ENCODE results near the gene TMEM196.

Gene TMEM196

GRCh38 chr7:19762631-19763030 lies 10.8 kb downstream of the TMEM196 start:
- H3K27ac ChIP-seq (ENCODE audit: low read length): no peak overlapping the region
- no CpG with 5 or more reads among the region's 3 CpGs for WGBS (ENCODE audit: insufficient coverage, insufficient read length)
- no peaks in the 10 kb centered on the region for H3K4me1 ChIP-seq (ENCODE audit: control insufficient read depth, insufficient read depth, low read length)
- H3K27me3 ChIP-seq (ENCODE audit: control insufficient read depth, insufficient read depth, low read length): no peaks in the 10 kb centered on the region
- no peaks in the 10 kb centered on the region for H3K36me3 ChIP-seq (ENCODE audit: control insufficient read depth, insufficient read depth, low read length)
- no peak for DNase-seq (ENCODE audit: low read depth, low spot score)
- H3K9me3 ChIP-seq (ENCODE audit: control insufficient read depth, insufficient read depth, low read length): no peaks in the 10 kb centered on the region
- no peak overlapping the region for H3K4me3 ChIP-seq (ENCODE audit: low read length)

DNA sequence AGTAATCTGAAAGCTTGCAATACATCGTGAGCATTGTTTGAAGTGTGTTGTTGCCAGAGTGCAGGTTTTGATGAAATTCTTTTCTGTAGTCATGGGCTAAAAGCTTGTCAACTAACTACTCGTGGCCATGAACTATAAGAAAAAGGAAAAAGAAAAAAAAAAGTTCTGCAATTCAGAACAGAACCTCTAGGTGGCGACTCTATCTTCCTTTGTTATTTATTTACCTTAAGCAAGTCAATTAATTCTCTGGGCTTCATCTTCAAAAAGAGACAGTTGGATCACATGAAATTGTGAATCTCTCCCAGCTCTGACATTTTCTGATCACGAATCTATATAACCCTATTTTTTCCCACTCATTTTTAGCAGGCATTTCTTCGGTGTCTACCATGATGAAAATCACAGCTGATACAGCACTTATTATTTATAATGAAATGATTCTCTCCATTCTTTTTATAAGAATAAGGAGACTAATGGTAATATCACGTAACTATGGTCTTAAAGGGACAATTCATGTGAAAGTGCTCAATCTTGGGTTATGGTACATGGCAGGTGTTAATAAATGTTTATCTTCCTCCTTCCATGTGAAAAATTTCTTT lies 18.8 kb downstream of the TMEM196 start:
- H3K4me1 ChIP-seq (ENCODE audit: control insufficient read depth, insufficient read depth, low read length): no peaks in the 10 kb centered on the region; the same call in 1 of the 2 replicates
- H3K36me3 ChIP-seq (ENCODE audit: control insufficient read depth, insufficient read depth, low read length): no peaks in the 10 kb centered on the region
- no peaks in the 10 kb centered on the region for H3K9me3 ChIP-seq (ENCODE audit: control insufficient read depth, insufficient read depth, low read length)
- no peak overlapping the region for H3K27ac ChIP-seq (ENCODE audit: low read length)
- H3K4me3 ChIP-seq (ENCODE audit: low read length): no peak overlapping the region
- no CpG with 5 or more reads among the region's 6 CpGs for WGBS (ENCODE audit: insufficient coverage, insufficient read length)
- no peaks in the 10 kb centered on the region for H3K27me3 ChIP-seq (ENCODE audit: control insufficient read depth, insufficient read depth, low read length)
- no peak for DNase-seq (ENCODE audit: low read depth, low spot score)

DNA sequence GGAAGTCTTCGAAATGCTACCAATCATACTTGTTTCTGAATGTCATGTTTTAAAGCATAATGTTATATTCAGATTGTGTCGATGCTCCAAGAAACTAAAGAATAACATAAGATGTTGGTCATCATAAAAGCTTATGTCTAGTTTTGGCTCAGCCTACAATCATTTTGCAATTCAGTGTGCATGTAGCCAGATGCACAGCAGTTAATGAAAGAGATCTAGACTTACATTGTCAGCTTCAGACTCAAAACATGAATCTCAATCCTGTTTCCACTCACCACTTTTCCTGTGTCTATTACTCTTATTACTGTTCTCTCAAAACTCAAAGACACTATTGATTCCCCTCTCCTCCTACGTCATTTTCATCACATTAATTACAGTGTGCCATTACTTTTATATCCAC lies 21.4 kb downstream of the TMEM196 start:
- H3K27ac ChIP-seq (ENCODE audit: low read length): no peak overlapping the region
- no peaks in the 10 kb centered on the region; the same call in 1 of the 2 replicates for H3K4me1 ChIP-seq (ENCODE audit: control insufficient read depth, insufficient read depth, low read length)
- H3K36me3 ChIP-seq (ENCODE audit: control insufficient read depth, insufficient read depth, low read length): no peaks in the 10 kb centered on the region
- H3K27me3 ChIP-seq (ENCODE audit: control insufficient read depth, insufficient read depth, low read length): no peaks in the 10 kb centered on the region
- no peak overlapping the region for H3K4me3 ChIP-seq (ENCODE audit: low read length)
- no peak for DNase-seq (ENCODE audit: low read depth, low spot score)
- no peaks in the 10 kb centered on the region for H3K9me3 ChIP-seq (ENCODE audit: control insufficient read depth, insufficient read depth, low read length)
- 100% methylated on average over 1 of the region's 3 CpGs for WGBS (ENCODE audit: insufficient coverage, insufficient read length)

DNA sequence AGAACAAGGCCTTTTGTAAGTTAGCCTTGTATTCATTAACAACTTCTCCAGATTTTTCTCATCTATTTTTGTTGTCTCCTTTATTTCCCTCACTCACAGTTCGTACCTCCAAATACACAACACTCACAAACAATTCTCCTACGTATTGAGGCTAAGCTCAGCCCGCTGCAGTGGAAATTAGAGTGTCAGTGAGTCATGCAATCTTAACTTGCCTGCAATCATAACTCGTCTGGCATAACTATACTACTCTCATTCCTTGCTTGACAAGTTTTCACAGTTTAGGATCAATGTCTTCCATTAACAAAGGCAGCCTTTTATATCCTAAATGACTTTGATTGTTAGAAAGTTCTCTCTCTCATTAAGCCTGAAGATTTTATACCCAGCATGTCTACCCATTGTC lies 23.8 kb downstream of the TMEM196 start:
- WGBS (ENCODE audit: insufficient coverage, insufficient read length): 100% methylated on average over 1 of the region's 4 CpGs

DNA sequence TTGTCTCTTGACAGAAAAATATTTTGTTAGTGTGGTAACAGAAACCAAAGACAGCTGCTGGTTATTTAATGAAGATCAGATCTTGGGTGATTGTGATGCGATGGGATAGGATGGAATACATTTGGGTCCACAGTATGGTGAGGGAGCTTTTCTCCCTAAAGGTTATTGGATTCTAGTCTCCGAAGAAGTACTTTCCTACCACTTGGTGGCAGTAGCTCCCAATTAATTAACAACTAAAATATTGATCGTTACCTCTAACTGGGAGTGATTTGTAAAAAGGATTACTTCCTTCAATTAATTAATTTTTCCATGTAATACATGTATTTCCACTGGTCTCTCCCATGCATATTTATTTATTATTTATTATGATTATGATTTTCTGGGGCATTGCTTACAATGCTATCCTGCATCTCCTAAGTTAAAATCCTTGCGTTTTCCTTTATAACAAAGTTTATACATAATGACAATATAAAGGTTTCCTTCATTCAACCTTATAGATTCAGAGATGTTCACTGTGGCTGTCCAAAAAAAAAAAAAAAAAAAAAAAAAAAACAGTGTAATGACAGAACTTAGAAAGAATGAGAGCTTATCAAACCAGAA lies 25.6 kb downstream of the TMEM196 start:
- no peak for DNase-seq (ENCODE audit: low read depth, low spot score)

More for the DNA sequence above, 23.8 kb downstream of the TMEM196 start:
- Histone ChIP-seq H3K4me3 (ENCODE audit: low read length) (no peak overlapping the region), H3K4me1 (ENCODE audit: control insufficient read depth, insufficient read depth, low read length) (no peaks in the 10 kb centered on the region), H3K36me3 (ENCODE audit: control insufficient read depth, insufficient read depth, low read length) (no peaks in the 10 kb centered on the region), H3K9me3 (ENCODE audit: control insufficient read depth, insufficient read depth, low read length) (no peaks in the 10 kb centered on the region), H3K27ac (ENCODE audit: low read length) (no peak overlapping the region), H3K27me3 (ENCODE audit: control insufficient read depth, insufficient read depth, low read length) (no peaks in the 10 kb centered on the region)
- DNase-seq (ENCODE audit: low read depth, low spot score): no peak

DNA sequence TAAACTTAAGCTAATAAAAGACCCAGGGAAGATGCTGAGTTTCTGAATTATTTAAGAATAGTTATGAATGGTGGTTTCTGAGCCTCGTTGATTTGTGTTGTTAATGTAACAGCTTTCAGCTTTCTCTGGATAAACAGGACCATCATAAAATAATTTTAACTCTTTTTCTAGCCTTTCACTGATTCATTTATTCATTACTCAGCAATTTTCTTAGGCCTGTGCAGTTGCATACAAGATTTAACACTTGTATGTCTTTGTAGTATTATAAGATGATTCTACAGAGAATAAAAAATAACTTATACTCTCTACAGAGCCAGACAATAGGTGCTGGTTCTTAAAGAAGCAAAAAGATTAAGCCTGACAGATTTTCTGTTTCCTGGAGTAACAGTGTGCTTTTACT lies 29.3 kb downstream of the TMEM196 start:
- no peak for DNase-seq (ENCODE audit: low read depth, low spot score)
- no CpG with 5 or more reads among the region's 1 CpG for WGBS (ENCODE audit: insufficient coverage, insufficient read length)
- no peaks in the 10 kb centered on the region for H3K36me3 ChIP-seq (ENCODE audit: control insufficient read depth, insufficient read depth, low read length)
- H3K27me3 ChIP-seq (ENCODE audit: control insufficient read depth, insufficient read depth, low read length): no peaks in the 10 kb centered on the region
- H3K27ac ChIP-seq (ENCODE audit: low read length): no peak overlapping the region
- no peaks in the 10 kb centered on the region for H3K4me1 ChIP-seq (ENCODE audit: control insufficient read depth, insufficient read depth, low read length)
- H3K4me3 ChIP-seq (ENCODE audit: low read length): no peak overlapping the region
- no peaks in the 10 kb centered on the region for H3K9me3 ChIP-seq (ENCODE audit: control insufficient read depth, insufficient read depth, low read length)

More for the DNA sequence above, 25.6 kb downstream of the TMEM196 start:
- Histone ChIP-seq H3K4me1 (ENCODE audit: control insufficient read depth, insufficient read depth, low read length) (no peaks in the 10 kb centered on the region), H3K4me3 (ENCODE audit: low read length) (no peak overlapping the region), H3K9me3 (ENCODE audit: control insufficient read depth, insufficient read depth, low read length) (no peaks in the 10 kb centered on the region), H3K27ac (ENCODE audit: low read length) (no peak overlapping the region), H3K27me3 (ENCODE audit: control insufficient read depth, insufficient read depth, low read length) (no peaks in the 10 kb centered on the region), H3K36me3 (ENCODE audit: control insufficient read depth, insufficient read depth, low read length) (no peaks in the 10 kb centered on the region)
- no CpG with 5 or more reads among the region's 4 CpGs for WGBS (ENCODE audit: insufficient coverage, insufficient read length)

GRCh38 chr7:19728716-19729115 lies 44.7 kb downstream of the TMEM196 start:
- Histone ChIP-seq H3K27ac (ENCODE audit: low read length) (no peak overlapping the region), H3K27me3 (ENCODE audit: control insufficient read depth, insufficient read depth, low read length) (no peaks in the 10 kb centered on the region)
- no CpG with 5 or more reads among the region's 3 CpGs for WGBS (ENCODE audit: insufficient coverage, insufficient read length)

GRCh38 chr7:19725770-19726169 lies 47.6 kb downstream of the TMEM196 start:
- no peak overlapping the region for H3K4me3 ChIP-seq (ENCODE audit: low read length)
- no peak for DNase-seq (ENCODE audit: low read depth, low spot score)
- no peak overlapping the region for H3K27ac ChIP-seq (ENCODE audit: low read length)
- no peaks in the 10 kb centered on the region for H3K9me3 ChIP-seq (ENCODE audit: control insufficient read depth, insufficient read depth, low read length)
- H3K4me1 ChIP-seq (ENCODE audit: control insufficient read depth, insufficient read depth, low read length): no peaks in the 10 kb centered on the region
- H3K36me3 ChIP-seq (ENCODE audit: control insufficient read depth, insufficient read depth, low read length): no peaks in the 10 kb centered on the region
- WGBS (ENCODE audit: insufficient coverage, insufficient read length): no CpG with 5 or more reads among the region's 5 CpGs
- no peaks in the 10 kb centered on the region for H3K27me3 ChIP-seq (ENCODE audit: control insufficient read depth, insufficient read depth, low read length)

More at GRCh38 chr7:19728716-19729115, 44.7 kb downstream of the TMEM196 start:
- Histone ChIP-seq H3K4me3 (ENCODE audit: low read length) (no peak overlapping the region), H3K4me1 (ENCODE audit: control insufficient read depth, insufficient read depth, low read length) (no peaks in the 10 kb centered on the region), H3K36me3 (ENCODE audit: control insufficient read depth, insufficient read depth, low read length) (no peaks in the 10 kb centered on the region), H3K9me3 (ENCODE audit: control insufficient read depth, insufficient read depth, low read length) (no peaks in the 10 kb centered on the region)
- no peak for DNase-seq (ENCODE audit: low read depth, low spot score)

DNA sequence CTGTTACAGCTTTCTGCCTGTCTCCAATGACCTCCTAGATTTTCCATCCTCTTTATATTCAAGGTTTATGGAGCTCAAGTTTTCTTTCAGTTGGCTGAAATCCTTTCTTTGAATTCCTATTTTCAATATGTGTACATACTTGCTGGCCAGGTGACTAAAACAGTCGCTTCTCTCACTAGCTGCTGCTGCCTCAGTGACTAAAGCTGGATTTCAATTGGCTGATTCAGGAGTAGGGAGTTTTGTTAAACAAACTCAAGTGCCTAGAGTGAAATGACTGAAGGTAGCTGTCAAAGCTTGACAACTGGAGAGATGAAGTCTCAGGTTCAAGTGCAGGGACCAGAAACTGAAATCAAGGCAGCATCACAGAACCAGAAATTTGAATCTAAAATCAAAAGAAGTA lies 57.9 kb downstream of the TMEM196 start:
- H3K27ac ChIP-seq (ENCODE audit: low read length): no peak overlapping the region
- no peaks in the 10 kb centered on the region for H3K4me1 ChIP-seq (ENCODE audit: control insufficient read depth, insufficient read depth, low read length)
- DNase-seq (ENCODE audit: low read depth, low spot score): no peak
- no peaks in the 10 kb centered on the region for H3K27me3 ChIP-seq (ENCODE audit: control insufficient read depth, insufficient read depth, low read length)
- H3K4me3 ChIP-seq (ENCODE audit: low read length): no peak overlapping the region
- no peaks in the 10 kb centered on the region for H3K36me3 ChIP-seq (ENCODE audit: control insufficient read depth, insufficient read depth, low read length)
- no CpG with 5 or more reads among the region's 1 CpG for WGBS (ENCODE audit: insufficient coverage, insufficient read length)
- H3K9me3 ChIP-seq (ENCODE audit: control insufficient read depth, insufficient read depth, low read length): no peaks in the 10 kb centered on the region

- Histone ChIP-seq H3K27ac (ENCODE audit: low read length) (no peak overlapping the region), H3K27me3 (ENCODE audit: control insufficient read depth, insufficient read depth, low read length) (no peaks in the 10 kb centered on the region), H3K9me3 (ENCODE audit: control insufficient read depth, insufficient read depth, low read length) (no peaks in the 10 kb centered on the region), H3K4me1 (ENCODE audit: control insufficient read depth, insufficient read depth, low read length) (no peaks in the 10 kb centered on the region), H3K4me3 (ENCODE audit: low read length) (no peak overlapping the region), H3K36me3 (ENCODE audit: control insufficient read depth, insufficient read depth, low read length) (no peaks in the 10 kb centered on the region)
- no peak for DNase-seq (ENCODE audit: low read depth, low spot score)
- WGBS (ENCODE audit: insufficient coverage, insufficient read length): no CpG with 5 or more reads among the region's 1 CpG
These were observed 59.7 kb downstream of the TMEM196 start for GRCh38 chr7:19713676-19714075.

DNA sequence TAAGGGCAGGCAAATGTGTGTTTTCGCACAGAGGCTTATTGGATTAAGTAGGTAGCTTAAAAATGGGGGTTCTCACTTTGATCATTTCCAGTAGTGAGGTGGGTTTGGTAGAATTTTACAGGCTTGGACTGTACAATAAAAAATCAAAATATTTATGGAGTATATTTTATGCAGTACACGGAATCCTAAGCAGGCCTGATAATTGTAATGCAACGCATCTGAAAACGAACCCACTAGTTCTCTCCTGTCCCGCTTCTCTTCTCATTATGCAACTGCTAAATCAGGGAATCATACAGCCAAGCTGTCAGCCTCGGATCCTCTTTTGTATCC lies 64.2 kb downstream of the TMEM196 start:
- Histone ChIP-seq H3K27me3 (ENCODE audit: control insufficient read depth, insufficient read depth, low read length) (no peaks in the 10 kb centered on the region), H3K4me1 (ENCODE audit: control insufficient read depth, insufficient read depth, low read length) (no peaks in the 10 kb centered on the region), H3K36me3 (ENCODE audit: control insufficient read depth, insufficient read depth, low read length) (no peaks in the 10 kb centered on the region), H3K9me3 (ENCODE audit: control insufficient read depth, insufficient read depth, low read length) (no peaks in the 10 kb centered on the region), H3K4me3 (ENCODE audit: low read length) (no peak overlapping the region), H3K27ac (ENCODE audit: low read length) (no peak overlapping the region)
- DNase-seq (ENCODE audit: low read depth, low spot score): no peak
- WGBS (ENCODE audit: insufficient coverage, insufficient read length): no CpG with 5 or more reads among the region's 6 CpGs
